ENCODE measurements around the gene SPTB.

SPTB gene

GRCh38 chr14:64826333-64826732 lies 53.4 kb downstream of the SPTB start:
- H3K27me3 ChIP-seq, result no peaks in the 10 kb centered on the region; the same call in 1 of the 2 replicates
- DNase-seq, result no peak
- no peaks in the 10 kb centered on the region for H3K36me3 ChIP-seq
- H3K9me3 ChIP-seq, result no peaks in the 10 kb centered on the region
- H3K4me3 ChIP-seq (ENCODE audit: low read depth, low read length), result no peak overlapping the region
- no peak for TF ChIP-seq CTCF (IDR thresholded peaks at IDR 0.05; ENCODE audit: low read depth, low read length)
- H3K4me1 ChIP-seq, result 0 out of 2 replicates have a peak, but pooled peaks cover 3% of the 10 kb centered on the region

- Histone ChIP-seq H3K4me1 (0 out of 2 replicates have a peak, but pooled peaks cover 3% of the 10 kb centered on the region), H3K36me3 (no peaks in the 10 kb centered on the region), H3K4me3 (ENCODE audit: low read depth, low read length) (no peak overlapping the region), H3K27me3 (no peaks in the 10 kb centered on the region; the same call in 1 of the 2 replicates), H3K9me3 (no peaks in the 10 kb centered on the region)
- no peak for DNase-seq
- no peak for TF ChIP-seq CTCF (IDR thresholded peaks at IDR 0.05; ENCODE audit: low read depth, low read length)
Measured at GRCh38 chr14:64825509-64825908, 54.2 kb downstream of the SPTB start.

GRCh38 chr14:64825006-64825405 lies 54.7 kb downstream of the SPTB start:
- Histone ChIP-seq H3K4me1 (0 out of 2 replicates have a peak, but pooled peaks cover 3% of the 10 kb centered on the region), H3K36me3 (no peaks in the 10 kb centered on the region), H3K4me3 (ENCODE audit: low read depth, low read length) (no peak overlapping the region), H3K9me3 (no peaks in the 10 kb centered on the region), H3K27me3 (no peaks in the 10 kb centered on the region; the same call in 1 of the 2 replicates)
- DNase-seq, result no peak
- TF ChIP-seq CTCF (IDR thresholded peaks at IDR 0.05; ENCODE audit: low read depth, low read length), result no peak

- TF ChIP-seq CTCF (IDR thresholded peaks at IDR 0.05; ENCODE audit: low read depth, low read length), result no peak
- Histone ChIP-seq H3K4me3 (ENCODE audit: low read depth, low read length) (no peak overlapping the region), H3K27me3 (no peaks in the 10 kb centered on the region; the same call in 1 of the 2 replicates), H3K4me1 (0 out of 2 replicates have a peak, but pooled peaks cover 3% of the 10 kb centered on the region), H3K9me3 (no peaks in the 10 kb centered on the region), H3K36me3 (no peaks in the 10 kb centered on the region)
- no peak for DNase-seq
Measured at GRCh38 chr14:64824471-64824870, 55.2 kb downstream of the SPTB start.

- H3K9me3 ChIP-seq, result no peaks in the 10 kb centered on the region
- H3K4me1 ChIP-seq, result 0 out of 2 replicates have a peak, but pooled peaks cover 3% of the 10 kb centered on the region
- peak overlapping the region; percentile 49 for H3K4me3 ChIP-seq (ENCODE audit: low read depth, low read length)
- no peaks in the 10 kb centered on the region; the same call in 1 of the 2 replicates for H3K27me3 ChIP-seq
- peak; percentile 92 for DNase-seq
- H3K36me3 ChIP-seq, result no peaks in the 10 kb centered on the region
- peak; percentile 81 for TF ChIP-seq CTCF (IDR thresholded peaks at IDR 0.05; ENCODE audit: low read depth, low read length)
Measured at GRCh38 chr14:64823305-64823861, 56.3 kb downstream of the SPTB start.

GRCh38 chr14:64821651-64822050 lies 58.1 kb downstream of the SPTB start:
- no peak for DNase-seq
- TF ChIP-seq CTCF (IDR thresholded peaks at IDR 0.05; ENCODE audit: low read depth, low read length), result no peak
- H3K4me3 ChIP-seq (ENCODE audit: low read depth, low read length), result no peak overlapping the region
- no peaks in the 10 kb centered on the region for H3K36me3 ChIP-seq
- H3K27me3 ChIP-seq, result no peaks in the 10 kb centered on the region
- H3K9me3 ChIP-seq, result no peaks in the 10 kb centered on the region
- 0 out of 2 replicates have a peak, but pooled peaks cover 3% of the 10 kb centered on the region for H3K4me1 ChIP-seq

Data from BE2C (cell line).